HG02884 (cell line): ENCODE data around the gene IL20RA.
"Not testable (repeated sequence)": the region's sequence is repeated elsewhere in the genome, so short reads cannot be mapped to it uniquely, and the experiment has no call there.

Experiments
- ATAC-seq: cut with Tn5 transposase; IDR thresholded peaks from one replicate; pipeline ENCODE4 v1.9.1; 2021; ENCODE audit warnings: mild to moderate bottlenecking, moderate library complexity; ENCODE audit not compliant: unreplicated experiment

Gene IL20RA, protein sequence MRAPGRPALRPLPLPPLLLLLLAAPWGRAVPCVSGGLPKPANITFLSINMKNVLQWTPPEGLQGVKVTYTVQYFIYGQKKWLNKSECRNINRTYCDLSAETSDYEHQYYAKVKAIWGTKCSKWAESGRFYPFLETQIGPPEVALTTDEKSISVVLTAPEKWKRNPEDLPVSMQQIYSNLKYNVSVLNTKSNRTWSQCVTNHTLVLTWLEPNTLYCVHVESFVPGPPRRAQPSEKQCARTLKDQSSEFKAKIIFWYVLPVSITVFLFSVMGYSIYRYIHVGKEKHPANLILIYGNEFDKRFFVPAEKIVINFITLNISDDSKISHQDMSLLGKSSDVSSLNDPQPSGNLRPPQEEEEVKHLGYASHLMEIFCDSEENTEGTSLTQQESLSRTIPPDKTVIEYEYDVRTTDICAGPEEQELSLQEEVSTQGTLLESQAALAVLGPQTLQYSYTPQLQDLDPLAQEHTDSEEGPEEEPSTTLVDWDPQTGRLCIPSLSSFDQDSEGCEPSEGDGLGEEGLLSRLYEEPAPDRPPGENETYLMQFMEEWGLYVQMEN

DNA sequence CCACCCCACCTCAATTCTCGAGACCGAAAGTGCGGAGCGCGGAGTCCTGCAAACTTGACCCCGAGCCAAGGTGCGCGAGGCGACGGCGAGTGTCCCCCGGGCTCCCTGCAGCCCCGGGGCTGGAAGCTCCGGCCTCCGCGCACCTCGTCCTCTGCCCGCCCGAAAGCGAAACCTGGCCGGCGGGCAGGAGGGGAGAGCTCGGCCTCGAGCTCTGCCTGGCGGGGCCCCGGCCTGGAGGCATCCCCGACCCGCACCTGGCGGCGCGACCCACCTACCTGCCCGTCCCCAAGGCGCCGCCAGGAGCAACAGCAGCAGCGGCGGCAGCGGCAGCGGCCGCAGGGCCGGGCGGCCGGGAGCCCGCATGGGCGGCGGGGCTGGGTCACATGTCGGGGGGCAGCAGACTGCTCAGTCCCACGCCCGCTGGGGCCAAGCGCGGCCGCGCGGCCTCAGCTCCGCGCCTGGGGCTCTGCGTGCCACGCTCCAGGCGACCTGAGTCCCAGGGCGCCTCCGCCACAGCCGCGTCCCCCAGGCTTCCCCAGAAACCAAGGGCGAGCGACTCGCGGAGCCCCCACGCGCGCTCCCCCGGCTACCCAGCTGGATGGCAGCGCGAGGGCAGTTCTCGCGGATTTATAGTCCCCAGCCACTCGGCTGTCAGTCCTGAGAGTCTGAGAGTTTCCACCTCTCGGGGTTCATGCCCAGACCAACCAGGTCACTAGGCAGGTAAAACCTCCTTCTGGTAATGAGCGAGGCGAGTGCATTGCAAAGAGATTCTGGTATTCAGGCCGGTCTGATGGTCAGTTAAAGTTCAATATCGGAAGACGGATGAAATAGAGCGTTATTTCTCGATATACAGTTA is at the start of gene IL20RA:
IL20RA (minus strand) TSS at position 600 of the 856 bp plus-strand sequence; CDS start at position 363, 237 bp downstream.
- no peak for ATAC-seq

DNA sequence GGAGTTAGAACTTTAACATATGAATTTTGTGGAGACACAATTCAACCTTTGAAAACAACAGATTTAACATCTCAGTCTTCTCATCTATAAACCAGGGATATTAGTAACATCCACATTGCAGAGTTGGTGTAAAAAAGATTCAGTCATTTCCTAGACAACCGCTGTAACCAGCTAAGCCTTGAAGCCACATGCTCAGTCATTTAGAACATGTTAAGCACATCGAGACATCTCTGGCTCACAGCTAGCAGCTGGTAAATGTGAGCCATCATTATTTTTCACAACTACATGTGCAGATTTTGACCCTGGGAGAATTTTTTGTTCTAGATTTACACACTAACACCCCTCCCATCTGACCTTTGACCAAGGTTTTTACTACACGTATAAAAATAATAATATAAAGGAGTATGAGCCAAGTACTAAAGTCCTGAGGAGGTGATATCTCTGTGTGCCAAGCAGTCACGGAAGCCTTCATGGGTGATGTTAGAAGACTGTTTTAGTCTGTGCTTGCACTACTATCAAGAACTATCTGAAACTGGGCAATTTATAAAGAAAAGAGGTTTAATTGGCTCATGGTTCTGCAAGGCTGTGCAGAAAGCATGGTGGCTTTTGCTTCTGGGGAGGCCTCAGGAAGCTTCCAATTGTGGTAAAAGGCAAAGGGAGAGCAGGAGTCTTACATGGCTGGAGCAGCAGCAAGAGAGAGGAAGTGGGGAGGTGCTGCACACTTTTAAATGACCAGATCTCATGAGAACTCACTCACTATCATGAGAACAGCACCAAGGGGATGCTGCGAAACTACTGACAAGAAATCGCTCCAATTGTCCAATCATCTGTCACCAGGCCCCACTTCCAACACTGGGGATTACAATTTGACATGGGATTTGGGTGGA is 48.7 kb upstream of the IL20RA start:
- no peak for ATAC-seq

DNA sequence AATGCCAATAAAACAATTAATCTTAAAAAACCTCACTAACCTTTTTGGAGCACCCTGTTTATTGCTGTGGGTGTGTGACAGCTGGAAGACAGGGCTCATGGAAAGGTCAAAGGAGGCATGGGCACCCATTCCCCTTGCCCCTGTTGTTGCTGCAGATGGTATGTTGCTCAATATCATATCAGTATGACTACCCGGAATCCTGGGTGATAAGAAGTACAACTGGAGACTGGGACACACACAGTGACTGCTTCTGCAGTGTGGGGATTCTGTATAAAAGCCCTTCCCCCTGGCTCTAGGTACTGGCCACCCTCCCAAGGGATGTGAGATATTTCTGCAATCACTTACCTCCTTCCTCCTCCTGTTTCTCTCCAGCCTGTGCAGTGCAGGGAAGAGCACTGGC is 47.3 kb upstream of the IL20RA start:
- no peak for ATAC-seq

DNA sequence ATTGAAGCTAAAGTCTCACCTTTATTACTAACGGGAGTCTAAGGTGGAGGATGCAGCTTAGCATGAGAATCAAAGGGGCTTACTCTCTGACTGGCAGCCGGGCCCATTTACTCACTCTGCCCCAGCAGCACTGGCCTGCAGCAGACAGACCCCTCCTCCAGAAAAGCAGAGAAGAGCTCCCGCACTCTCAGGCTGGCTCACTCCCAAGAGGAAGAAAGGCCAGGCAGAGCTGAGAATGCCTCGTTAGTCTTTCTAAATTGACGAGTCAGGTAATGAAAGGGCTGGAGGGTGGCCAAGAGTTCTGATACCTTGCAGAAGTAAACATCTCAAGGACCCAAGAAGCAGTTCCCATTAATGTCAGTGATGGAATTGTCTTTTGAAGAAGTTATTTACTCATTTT is 44.5 kb upstream of the IL20RA start:
- no peak for ATAC-seq

DNA sequence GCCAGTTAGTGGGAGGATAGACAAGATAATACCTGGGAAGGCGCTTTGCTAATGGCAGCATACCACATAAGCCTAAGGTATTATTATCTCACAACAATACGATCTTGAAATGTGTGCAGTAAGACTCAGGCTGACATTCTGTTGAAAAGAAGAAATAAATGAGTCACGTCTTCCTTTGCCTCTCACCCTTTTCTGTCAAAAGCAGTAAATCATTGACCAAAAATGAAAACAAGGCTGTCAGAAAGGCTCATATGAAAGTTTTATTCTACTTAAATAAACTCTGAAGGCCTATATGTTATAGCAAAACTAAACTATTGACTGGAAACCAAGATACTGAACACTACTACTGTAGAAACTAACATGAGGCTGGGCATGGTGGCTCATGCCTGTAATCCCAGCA is 43.1 kb upstream of the IL20RA start:
- ATAC-seq, result no peak

DNA sequence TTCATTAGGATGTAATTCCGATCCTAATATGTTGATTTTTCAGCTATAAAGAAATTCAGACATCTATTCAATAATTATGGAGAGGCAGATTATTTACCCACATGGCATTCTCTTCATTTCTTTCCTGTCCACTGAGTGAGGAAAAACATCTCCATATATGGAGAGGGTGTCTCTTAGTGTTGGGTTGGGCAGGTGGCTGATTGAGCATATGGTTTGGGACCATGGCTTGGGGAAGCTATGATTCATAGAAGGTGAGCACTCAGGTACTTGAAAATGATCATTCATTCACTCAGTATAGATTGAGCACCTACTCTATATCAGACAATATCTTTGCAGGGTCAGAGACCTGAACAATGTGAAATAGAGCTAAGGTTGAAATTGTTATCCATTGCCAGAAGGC is 41.3 kb upstream of the IL20RA start:
- ATAC-seq, result no peak

DNA sequence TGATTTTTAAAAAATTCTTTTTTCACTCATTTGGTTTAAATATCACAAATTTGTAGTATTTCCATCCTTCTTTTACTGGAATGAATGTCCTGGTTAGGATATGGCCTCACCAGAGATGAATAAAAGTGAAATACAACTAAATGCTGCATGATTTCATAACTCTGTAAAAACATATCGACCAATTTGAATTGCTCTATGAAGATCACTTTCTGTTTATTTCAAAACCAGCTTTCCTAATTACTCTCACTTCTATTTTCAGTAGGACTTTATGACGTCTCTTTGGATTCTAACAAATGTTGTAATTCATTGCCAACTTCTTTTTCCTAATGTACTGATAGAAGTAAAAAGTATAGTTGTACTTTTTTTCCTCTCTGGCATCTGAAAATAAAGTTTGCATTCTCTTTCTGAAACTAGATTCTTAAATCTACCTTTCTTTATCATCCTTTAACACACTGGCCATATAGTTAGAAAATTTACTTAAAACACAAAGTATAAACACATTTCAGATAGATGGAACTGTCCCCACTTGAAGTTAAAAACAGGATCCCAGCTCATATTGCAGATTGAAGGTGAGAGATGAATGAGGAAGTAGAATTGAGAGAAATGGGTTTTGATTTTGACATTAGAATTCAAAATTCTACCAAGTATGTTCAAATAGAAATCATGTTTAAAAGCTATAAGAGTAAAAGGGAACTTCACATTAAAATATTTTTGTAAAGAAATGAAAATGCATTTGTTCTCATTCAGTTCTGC is 40.3 kb upstream of the IL20RA start:
- no peak for ATAC-seq

DNA sequence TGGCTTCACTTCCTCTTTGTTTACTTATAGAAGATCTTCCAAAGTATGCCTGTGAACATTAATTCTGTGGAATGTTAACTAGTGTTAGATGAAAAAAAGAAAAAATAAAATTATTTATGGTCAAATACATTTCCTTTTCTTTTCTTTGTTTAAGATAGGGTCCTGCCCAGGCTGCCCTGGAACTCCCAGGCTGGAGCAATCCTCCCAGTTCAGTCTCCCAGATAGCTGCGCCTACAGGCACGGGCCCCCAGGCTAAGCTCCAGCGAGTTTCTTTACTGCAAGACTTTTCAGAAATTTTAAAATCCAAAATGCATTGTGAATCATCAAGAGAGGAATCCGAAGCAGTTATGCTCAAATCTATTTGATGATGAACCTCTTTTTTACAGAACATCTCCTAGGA is 39.3 kb upstream of the IL20RA start:
- ATAC-seq, result no peak

DNA sequence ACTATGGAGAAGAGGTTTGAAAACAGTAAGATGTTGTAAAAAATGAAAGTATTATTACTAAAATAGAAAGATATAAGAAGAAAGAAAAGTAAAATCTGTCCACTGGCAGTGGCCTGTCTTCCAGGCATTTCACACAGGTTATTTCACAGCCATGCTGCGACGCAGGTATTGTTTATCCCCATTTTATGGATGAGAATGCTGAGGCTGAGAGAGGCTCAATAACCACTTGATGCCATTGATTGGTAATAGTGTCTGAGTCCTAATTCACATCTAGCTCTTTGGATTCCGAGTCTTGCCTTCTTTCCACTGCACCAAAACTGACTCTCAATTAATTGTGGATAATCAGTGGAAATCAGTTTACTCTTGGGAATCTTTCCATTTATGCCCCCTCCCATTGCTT is 37.2 kb upstream of the IL20RA start:
- ATAC-seq, result no peak

DNA sequence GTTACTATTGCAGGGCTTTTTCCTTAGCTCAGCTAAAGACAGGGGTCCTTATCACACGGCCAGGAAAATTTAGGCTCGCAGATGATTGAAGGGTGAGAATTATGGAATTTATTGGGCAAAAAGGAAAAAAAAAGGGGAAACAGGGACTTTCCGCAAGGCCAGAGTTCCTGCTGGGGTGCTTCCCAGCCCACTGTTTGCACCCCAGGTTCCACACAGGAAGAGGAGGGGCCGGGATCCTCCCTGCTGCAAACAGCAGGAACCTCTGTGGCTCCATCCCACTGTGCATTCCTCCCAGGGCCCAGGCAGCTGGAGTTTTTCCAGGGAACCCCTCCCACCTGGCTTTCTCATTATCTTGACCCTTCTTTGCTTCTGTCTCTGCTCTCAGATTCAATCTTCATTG is 35.9 kb upstream of the IL20RA start:
- no peak for ATAC-seq

DNA sequence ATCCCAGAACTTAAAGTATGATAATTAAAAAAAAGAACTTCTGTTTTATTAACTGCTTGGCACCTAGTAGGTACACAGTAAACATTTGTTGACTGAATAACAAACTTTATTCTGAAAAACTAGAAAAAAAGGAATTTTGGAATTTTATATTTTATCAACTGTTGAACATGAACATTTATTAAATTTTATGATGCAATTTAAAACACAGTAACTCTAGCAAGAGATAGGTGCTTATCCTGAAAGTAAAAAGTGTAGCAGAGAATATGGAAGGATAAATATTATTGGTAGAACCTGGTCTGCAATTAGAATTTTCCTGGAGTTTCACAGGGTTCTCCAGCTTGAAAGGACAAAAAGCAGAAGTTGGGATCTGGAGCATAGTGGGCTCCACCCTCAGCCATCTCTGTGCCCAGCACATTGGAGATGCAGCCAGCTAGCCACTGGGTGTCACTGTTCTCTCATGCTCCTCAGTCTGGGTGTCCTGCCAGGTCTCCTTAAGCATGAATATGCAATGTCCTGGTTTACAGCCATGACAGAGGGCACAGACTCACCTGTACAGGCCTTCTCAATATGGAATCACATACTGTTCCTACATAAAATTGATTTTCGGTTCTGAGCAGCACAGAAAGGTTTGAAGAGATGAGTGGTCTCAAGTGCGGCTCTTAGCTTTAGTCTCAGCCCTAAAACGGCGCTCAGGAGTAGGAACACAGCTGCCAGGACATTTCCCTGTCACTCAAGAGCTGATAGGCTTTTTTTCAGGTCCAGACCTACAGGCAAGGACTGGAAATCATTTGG is 31.7 kb upstream of the IL20RA start:
- ATAC-seq, result peak; percentile 91

DNA sequence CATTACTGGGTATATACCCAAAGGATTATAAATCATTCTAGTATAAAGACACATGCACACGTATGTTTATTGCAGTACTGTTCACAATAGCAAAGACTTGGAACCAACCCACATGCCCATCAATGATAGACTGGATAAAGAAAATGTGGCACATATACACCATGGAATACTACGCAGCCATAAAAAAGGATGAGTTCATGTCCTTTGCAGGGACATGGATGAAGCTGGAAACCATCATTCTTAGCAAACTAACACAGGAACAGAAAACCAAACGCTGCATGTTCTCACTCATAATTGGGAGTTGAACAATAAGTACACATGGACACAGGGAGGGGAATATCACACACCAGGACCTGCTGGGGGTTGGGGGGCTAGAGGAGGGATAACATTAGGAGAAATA is 31.0 kb upstream of the IL20RA start:
- ATAC-seq, result not testable (repeated sequence)

DNA sequence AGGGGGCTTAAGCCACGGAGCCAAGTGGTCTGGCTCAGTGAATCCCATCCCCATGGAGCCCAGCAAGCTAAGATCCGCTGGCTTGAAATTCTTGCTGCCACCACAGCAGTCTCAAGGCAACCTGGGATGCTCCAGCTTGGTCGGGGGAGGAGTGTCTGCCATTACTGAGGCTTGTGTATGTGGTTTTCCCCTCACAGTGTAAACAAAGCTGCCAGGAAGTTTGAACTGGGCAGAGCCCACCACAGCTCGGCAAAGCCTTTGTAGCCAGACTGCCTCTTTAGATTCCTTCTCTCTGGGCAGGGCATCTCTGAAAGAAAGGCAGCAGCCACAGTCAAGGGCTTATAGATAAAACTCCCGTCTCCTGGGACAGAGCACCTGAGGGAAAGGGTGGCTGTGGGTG is 25.5 kb upstream of the IL20RA start:
- ATAC-seq, result no peak

DNA sequence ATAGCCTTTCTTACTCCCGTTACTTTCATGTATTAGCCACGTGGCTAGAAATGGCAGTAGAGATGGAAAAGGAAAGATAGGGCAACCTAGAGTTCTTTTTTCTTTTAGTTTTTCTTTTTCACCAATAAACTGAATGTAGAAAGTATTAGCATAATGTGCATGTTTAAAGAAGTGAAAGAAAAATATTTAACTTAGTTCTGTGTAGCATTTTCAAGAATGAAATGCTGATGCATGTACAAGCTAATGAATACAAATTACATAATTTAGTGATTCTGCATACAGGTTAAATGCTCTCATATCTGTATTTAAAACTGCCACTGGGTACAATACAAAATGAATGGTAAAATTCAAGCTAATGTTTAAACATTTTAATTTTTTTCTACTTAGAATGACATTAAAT is 22.6 kb upstream of the IL20RA start:
- no peak for ATAC-seq

DNA sequence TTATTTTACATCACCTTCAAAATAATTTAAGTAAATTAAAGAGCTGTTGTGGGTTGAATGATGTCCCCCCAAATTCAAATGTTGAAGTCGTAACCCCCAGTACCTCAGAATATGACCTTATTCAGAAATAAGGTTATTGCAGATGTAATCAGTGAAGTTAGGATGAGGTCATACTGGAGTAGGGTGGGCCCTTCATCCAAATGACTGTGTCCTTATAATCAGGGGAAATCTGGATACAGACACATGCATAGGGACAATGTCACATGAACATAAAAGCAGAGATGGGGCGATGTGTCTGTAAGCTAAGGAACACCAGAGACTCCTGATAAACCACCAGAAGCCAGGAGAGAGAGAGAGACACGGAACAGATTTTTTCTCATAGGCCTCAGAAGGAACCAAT is 13.3 kb upstream of the IL20RA start:
- ATAC-seq, result no peak

DNA sequence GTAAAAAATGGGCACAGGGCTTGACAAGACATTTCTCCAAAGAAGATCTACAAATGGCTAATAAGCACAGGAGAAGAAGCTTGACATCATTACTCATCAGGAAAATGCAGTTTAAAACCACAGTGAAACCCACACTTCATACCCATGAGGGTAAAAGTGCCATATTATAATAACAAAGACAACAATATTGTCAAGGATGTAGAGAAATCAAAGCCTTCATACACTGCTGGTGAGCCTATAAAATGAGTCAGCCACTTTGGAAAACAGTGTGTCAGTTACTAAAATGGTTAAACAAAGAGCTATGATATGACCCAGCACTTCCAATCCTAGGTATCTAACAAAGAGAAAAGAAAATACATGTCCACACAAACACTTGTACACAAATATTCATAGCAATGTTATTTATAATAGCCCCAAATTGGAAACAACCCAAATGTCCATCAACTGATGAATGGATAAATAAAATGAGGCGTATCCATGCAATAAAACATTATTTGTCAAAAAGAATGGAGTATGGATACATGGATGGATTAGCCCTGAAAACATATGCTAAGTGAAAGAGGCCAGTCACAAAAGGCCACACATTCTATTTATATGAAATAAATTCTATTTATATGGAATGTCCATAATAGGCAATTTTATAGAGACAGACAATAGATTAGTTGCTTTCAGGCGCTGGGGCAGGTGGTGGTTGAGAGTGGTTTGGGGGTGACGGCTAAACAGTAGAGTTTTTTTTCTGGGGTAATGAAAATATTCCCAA is 11.5 kb upstream of the IL20RA start:
- ATAC-seq, result no peak

DNA sequence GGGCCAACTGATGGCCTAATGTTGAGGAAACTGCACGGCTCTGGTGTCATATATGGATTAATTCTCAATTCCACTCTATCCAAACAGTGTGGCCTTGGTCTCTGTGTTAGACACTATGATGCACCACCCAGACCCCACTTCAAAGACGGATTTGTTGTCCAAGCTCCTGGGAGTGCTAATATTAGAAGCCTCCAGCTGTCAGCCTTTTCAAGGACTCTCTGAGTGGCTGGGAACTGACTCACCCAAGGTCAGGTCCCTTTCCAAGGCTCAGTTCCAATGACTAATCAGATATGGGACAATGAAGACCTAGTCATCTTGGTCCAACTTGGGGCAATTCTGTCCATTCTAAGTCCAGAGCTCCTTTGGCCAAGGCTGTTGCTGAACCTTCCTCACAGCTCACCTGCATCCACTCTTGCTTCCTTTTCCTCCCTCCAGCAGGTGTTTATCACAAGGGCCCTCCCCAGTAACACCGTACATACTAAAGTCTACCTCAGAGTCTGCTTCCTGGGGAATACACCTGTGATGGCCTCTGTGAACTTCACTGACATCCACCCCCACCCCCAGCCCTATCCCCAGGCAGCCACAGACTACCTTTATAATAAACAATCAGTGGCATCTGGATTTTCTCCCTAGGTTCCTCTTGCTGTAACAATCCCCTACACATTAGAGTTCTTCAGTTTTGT is 7.2 kb upstream of the IL20RA start:
- ATAC-seq, result no peak

DNA sequence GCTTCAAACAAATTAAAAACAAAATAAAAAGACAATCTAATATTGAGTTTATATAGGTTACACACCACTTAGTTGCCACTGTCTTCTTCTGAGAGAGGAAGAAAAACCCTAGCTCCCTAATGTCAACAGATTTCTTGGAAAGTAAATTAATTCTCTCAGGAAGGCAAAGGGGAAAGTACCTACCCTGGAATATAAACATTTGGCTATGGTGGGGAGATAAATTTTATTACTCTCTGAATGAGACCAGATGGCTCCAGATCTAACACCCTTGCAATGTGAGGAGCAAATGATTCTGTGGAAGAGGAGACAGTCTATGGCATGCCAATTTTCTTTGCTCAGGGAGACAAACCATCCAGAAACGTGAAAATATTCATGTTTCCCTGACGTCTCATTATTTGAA is 4.3 kb upstream of the IL20RA start:
- ATAC-seq, result no peak
